Stimulated activated CD8-positive, alpha-beta memory T cell treated with anti-CD3 and anti-CD28 coated beads, Interleukin-7, amount 100 ng/mL, for 48 hours (primary cell): Measurements from ENCODE around the gene LSAMP.

Experiments used
- DNase-seq, 2 donors: peaks; one replicate each; pipeline ENCODE4 v3.0.0-alpha.2; 2020; ENCODE audit warnings: low read depth in 1 of 2; ENCODE audit errors: extremely low read depth in 1 of 2

The LSAMP gene

DNA sequence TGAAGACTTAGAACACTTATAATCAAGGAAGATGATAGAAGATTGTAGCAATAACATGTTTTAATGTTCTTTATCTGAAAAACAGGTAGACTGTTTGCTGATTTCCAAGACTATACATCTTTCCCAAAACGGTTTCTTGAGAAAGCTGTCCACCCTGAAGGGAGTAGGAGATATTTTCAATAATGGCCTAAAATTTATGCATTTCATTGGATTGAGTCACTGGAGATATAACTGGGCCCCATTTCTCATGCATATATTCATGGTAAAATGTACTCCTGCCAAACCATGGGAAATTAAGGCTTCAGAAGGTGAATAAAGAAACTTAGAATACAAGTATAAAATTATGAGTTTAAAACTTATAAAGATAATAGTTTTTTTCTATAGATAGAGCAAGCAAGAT, 143.9 kb downstream of the LSAMP start:
- DNase-seq: no peak

- DNase-seq: no peak
Measured at GRCh38 chr3:116300226-116300625, 145.1 kb downstream of the LSAMP start.

- DNase-seq: no peak
Measured at GRCh38 chr3:116299646-116300081, 145.6 kb downstream of the LSAMP start.

DNA sequence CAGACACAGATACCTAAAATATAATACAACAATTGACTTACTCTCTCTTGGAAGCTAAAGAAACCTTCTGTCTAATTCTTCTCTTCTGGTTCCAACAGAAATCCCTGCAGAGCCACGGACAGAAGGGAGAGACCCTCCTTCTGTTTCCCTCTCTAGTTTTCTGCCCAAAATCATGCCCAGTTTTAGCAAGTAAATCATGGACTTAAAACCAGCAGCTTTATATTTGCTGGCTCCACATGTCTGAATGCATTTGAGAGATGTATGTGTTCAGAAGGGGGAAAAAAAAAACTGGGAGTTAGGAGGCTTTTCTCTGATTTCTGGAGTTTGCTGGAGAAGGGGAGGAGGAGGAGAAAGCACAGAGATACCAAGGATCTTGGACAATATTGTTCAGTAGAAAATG, 147.1 kb downstream of the LSAMP start:
- DNase-seq: no peak

DNA sequence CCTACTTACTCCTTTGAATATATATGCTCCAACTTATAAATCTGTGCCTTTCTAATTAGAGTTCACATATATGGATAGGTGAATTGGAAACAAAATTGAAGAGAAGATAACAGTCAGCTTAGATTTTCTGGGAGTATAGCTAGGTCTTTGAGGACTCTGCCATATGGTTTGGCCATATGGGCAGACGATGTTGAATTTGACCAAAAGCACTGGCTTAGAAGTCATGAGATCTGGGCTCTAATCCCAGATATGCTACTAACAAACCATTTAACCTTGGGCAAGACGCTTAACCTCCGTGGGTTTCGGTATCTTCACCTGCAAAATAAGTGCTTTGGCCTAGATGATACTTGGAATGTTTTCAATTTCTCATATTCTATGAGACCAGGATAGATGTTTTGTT, 154.1 kb downstream of the LSAMP start:
- DNase-seq: no peak

GRCh38 chr3:116288485-116288884, 156.8 kb downstream of the LSAMP start:
- DNase-seq: no peak

DNA sequence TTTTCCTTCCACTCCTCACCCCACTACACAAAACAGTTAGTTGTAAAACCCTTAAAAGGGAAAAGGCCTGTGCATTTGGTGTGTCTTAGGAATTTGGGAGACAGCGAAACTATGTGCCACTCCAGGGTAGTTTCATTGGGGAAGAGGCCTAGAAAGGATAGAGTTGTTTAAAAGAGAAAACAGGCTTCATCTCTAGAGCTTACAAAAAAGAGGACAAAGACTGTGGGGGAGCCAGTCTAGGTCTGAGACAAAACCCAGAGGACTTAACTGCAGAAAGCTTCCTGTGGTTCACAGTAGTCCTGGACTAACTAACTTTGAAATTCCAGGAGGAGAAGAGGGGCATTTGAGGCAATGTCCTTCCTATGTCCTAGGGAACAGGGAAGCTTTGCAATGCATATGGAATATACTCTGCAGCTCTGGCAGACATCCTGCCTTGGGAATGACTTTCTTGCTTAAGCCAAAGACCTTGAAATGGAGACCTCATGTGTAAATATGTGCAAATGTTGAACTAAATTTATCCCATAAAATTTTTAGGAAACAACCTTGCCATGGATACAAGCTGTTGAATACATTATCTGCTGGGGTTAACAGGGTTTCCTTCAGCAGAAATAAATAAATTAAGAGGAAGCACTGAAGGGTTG, 159.4 kb downstream of the LSAMP start:
- no peak for DNase-seq

GRCh38 chr3:116281313-116282143, 163.8 kb downstream of the LSAMP start:
- no peak for DNase-seq

- no peak for DNase-seq
Measured at GRCh38 chr3:116280130-116280740, 165.1 kb downstream of the LSAMP start.

DNA sequence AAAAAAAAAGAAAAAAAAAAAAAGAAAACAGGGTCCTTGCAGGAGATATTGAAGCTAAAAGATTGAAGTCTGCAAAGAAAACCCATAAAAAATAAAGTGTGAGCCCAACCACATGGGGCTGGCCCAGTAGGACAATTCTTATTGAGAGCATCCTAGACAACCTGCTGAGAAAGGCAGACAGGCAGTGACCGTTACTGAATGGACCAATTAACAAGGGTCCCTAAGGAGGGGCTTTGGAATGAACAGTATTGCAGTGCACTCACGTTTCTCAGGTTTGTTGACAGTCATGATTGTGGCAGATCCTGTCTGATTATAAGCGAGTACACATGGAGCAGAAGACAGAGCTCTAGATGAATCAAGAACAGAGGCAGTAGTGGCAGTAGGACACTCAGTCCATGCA, 168.6 kb downstream of the LSAMP start:
- no peak for DNase-seq

- no peak for DNase-seq
Measured at GRCh38 chr3:116270056-116270455, 175.2 kb downstream of the LSAMP start.

- DNase-seq: no peak
Measured at GRCh38 chr3:116267116-116267515, 178.2 kb downstream of the LSAMP start.

DNA sequence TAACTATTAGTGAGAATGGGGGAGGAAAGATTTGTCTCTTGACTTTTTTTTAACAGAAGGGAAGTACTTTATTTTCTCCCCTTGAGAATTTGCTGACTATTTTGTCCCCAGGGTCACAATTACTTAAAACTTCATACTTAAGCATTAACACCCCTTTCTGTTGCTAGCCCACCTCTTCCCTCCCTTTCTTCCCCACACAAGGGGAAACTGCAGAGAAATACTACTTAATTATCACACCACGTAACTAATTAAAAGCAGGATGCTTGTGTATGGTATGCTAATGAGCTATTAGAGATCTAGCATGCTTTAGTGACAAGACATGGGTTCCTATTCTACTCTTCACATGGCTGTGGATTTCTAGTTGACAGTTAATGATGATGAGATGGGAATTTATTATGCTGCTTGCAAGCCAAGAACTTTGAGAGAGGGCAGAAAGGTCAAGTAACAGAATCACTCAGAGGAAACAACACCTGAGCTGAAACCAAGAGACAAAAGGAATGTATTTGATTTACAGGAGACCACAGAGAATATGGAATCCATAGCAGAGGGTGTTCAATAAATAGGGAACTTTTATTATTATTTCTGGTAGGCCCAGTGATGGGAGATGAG, 179.2 kb downstream of the LSAMP start:
- DNase-seq: no peak

GRCh38 chr3:116265320-116265695, 180.0 kb downstream of the LSAMP start:
- no peak for DNase-seq

DNA sequence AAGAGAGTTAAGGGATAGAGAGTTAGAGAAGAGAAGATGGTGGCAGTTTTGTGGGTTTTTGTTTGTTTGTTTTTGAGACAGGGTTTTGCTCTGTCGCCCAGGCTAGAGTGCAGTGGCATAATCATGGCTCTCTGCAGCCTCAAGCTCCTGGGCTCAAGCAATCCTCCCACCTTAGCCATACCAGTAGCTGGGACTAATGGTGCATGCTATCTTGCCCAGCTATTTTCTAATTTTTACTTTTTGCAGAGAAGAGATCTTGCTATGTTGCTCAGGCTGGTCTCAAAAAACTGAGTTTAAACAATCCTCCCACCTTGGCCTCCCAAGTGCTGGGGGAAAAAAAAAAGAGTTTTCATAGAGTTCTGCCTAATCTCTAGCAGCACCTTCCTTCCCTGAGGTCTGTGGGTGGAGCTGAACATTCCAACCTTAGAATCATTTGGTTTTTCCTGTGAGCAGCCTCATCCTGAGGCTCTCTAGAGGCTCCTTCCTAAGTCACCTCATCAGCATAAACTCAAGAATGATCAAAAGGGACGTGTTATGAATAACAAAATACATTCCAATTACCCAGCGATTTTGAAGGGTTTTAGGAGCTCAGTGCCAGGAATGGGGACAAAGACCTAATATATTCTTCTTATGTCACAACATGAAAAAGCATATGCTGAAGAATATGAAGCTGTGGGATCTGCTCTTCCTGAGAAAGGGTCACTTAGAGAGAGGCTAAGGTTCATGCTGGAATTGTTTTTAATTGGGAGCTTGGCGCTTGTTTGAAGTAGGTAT, 180.6 kb downstream of the LSAMP start:
- DNase-seq: no peak

DNA sequence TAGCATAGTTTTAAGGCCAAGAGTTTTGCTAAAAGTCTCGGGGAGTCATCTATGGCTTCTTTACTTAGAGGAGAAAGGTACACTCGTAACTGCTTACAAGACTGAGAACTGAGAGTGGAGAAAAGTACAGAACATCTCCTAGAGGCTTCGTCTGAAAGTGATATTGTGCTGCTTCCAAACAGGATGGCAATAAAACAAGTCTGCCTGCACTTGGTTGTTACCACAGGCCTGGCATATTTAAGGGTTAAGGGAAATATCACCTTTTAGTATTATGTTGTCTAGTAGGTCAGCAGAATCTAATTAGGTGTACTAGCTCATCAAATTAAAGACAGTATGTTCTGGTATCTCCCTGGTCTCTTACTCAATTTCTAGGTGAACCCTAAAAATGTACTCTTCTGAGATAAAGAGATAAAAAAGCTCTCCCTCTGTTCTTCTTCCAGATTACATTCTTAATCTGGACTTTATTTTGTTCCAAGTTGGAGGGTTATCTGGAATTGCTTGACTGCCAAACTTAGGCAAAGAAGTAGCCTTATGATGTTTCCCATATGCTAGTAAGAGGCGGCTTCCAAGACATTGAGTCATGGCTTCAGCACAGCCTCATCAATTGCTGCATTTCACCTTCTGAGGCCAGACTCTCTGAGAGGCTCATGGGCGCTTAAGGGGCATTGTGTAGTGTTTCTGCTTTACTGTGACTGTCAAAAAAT, 181.3 kb downstream of the LSAMP start:
- no peak for DNase-seq

DNA sequence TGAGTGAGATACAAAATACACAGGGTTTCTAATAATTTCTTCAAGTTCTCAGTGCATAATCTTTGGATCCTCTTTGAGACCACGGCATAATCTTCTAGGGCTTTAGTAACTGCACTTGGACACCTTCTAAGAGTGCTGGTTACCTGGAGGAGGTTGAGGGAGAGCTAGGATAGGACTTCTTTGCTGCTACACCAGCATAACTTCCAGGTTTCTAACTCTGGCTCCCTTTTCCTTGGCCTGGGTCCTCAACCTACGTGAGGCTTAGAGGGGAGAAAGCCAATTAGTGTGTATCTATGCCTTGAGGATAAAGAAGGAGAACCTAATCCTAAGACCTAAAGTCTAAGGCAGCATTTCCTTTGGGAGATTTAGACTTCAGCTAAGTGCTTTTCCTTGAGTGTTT, 184.8 kb downstream of the LSAMP start:
- no peak for DNase-seq

GRCh38 chr3:116259984-116260383, 185.3 kb downstream of the LSAMP start:
- no peak for DNase-seq

DNA sequence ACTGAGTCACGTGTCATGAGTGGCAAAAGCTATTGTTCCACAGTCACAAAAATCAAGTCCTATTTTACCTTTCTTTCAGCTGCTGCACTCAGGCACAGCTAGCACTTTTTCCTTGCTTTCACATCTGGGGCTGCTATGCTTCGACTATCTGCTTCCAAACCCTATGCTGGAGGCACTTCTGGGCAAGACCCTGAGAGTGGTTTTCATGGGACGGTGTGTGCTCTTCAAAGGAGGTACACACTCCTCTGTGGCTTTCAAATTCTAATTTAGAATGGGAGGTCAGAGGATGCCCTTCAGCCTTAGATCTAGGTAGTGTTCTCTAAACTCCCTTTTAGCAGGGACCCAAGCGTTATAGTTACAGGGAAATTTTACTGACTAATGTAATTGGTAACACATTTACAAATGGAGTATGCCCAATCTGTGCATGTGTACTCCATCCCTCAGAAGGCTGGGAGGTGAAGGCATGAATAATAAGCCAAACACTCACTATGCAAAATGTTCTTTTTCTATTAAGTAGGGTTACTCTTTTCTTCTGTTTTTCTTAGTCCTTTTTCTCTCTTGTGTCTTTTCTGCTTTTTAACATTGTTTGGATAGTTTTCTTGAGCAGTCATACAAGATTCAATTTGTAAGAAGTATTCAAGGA, 188.3 kb downstream of the LSAMP start:
- no peak for DNase-seq

DNA sequence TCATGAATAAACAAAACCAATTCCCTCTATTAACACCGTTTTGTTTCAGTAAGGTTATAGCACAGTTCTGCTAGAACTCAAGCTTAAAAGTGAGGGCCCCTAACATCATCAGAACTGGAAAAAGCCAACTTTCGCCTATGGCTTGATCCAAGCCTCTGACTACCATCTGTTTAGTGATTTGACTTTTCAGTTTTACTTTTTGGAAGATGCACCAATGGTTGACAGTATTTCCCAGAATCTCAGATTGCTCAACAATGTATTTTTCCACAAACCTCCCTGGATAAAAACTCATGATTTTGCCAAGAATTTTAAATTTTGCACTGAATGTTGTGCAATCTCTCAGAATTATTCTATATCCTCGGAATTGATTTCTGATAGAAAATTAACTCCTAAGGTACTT, 190.7 kb downstream of the LSAMP start:
- DNase-seq: no peak
